T-helper 9 cell (primary cell): ENCODE results near the gene HUNK.
"Not testable (repeated sequence)": the region's sequence is repeated elsewhere in the genome, so short reads cannot be mapped to it uniquely, and the experiment has no call there.

Experiments
- DNase-seq: peaks from one replicate; pipeline ENCODE4 v3.0.0-alpha.2; 2020
- total RNA-seq, 2 donors: gene quantifications; one replicate each; lab custom pipeline; 2026; lab: John Stamatoyannopoulos, UW

Gene HUNK
- total RNA-seq: 0.21 to 0.48 reads per million in 2 donors

GRCh38 chr21:31872452-31873274 is at the start of gene HUNK:
HUNK (plus strand) TSS chr21:31873020; CDS start chr21:31873675, 655 bp downstream.
- DNase-seq: no peak

DNA sequence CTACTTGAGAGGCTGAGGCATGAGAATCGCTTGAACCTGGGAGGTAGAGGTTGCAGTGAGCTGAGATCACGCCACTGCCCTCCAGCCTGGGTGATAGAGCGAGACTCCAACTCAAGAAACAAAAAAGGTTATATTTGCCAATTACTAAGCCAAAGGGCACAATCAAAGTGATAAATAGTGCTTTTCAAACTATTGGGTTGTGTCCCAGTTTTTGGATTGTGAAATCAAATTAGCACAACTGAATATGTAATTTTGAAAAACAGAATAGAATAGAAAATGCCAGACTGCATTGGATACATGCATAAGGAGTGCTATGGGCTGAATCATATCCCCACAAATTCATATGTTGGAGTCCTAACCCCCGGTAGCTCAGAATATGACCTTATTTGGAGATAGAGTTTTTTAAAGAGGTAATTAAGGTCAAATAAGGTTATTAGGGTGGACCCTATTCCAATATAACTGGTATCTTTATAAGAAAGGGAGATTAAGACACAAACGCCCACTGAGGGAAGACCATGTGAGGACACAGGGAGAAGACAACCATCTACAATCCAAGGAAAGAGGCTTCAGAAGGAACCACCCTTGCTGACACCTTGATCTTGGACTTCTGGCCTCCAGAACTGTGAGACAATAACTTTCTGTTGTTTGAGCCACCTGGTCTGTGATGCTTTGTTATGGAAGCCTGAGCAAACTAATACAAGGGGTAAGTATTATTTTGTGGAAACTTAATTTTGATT is 42.9 kb upstream of the HUNK start:
- no peak for DNase-seq

GRCh38 chr21:31830701-31831100 is 42.1 kb upstream of the HUNK start:
- DNase-seq: no peak

DNA sequence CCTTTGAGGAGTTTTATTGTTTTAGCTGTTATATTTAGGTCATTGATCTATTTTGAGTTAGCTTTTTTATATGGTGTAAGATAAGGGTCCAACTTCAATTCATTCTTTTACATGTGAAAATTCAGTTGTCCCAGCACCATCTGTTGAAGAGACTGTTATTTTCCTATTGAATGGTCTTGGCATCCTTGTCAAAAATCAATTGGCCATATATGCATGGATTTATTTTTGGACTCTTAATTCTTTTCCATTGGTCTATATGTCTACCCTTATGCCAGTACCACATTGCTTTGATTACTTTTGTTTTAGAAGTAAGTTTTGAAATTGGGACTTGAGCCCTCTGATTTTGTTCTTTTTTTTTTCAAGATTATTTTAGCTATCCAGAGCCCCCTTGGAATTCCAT is 35.8 kb upstream of the HUNK start:
- DNase-seq: no peak

DNA sequence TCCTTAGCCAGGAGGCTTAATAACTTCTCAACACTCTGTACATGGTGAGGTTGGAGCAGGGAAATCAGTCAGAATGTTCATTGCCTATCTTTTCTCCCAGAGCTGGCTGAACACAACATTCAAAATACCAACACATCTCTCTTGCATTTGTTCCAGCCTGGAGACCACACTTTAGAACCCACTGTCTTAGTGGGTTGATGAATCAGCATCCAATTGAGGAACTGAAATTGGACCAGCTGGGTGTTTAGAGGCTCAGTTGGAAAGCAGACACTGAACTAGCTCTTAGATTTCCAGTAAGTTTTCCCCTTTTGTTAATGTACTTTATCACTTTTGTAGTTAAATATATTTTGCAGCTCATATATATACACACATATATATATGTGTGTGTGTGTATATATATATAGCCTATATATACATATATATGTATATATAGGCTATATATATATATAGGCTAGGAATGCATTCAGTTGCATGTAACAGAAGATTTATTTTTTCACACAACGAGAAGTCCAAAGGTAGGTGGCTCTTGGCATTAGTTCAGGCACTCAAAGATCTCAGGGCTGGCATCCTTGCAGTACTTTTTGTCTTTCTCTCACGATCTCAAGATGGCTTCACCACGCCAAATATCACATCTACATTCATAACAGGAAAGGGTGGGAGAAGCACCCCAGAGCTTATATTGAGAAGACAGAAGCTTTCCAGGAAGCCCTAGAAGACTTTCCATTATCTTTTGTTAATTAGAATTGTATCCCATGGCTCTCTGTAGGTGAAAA is 35.0 kb upstream of the HUNK start:
- DNase-seq: no peak

DNA sequence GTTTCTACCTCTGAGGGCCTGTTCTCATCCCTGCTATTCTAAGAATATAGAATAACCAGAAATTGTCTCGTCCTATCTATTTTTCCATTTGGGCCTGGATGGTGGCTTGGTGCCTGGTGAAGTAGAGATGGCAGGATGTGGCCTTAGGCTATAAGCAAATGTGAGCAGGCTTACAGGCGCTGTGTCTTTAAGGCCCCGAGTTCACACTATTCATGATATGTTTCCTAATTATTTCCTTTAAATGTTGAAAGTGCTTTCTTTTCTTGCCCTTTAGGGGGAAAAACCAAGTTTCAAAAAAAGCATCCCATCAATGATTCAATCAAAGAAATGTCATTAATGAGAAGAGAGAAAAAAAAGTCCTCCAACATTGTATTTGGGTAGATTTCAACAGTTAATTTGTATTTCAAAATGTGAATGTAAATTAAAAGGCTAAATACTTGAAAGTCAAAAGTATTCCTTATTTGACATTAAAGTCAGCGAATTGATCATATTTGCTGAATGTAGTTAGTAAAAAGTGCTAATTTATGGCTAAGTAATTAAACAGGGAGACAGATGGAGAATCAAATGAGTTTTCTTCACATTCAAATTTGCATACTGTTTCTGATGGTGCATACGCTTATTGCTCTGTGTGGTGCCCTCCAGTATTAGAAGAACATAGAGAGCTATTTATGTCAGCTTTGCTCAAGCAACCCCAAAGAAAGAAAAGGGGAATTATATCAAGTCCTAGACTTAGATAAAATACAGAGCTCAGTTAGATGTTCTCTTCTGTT is 34.0 kb upstream of the HUNK start:
- DNase-seq: no peak

DNA sequence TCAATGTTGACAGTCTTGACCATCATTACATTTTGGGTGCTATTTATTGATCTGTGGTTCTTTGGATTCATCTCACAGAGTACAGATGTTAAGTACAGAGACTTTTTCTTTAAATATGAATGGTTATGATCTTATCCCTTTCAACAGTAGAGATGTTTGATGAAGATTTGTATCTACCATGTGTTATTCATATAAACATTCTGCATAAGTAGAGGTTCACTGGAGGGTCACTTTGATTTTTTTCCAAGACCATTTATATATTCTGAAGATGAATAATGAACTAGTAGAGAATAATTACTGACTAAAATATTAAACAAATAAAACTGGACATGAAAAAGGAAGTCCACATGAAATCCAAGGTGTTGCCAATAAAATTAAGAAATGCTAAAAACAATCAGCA is 28.6 kb upstream of the HUNK start:
- no peak for DNase-seq

- DNase-seq: no peak
Observed at GRCh38 chr21:31845151-31845729, 27.6 kb upstream of the HUNK start.

GRCh38 chr21:31846690-31847089 is 26.1 kb upstream of the HUNK start:
- no peak for DNase-seq

DNA sequence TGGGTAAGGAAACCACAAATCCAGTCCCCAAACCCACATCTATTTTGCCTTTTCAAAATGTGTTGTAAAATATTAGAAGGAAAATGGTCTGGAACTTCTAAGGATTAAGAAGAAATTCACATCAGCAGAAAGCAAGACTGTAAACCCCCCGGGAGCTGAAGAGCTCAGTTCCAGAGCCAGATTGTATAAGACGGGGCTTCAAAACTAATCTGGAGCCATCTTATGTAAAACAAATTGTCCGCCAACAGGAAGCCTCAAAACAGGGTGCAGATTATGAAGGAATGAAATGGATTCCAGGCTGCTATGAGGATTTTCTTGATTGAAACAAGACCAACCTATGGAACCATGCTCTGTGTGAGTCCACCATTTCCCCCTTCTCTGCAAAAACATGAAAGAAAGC is 25.1 kb upstream of the HUNK start:
- DNase-seq: no peak

GRCh38 chr21:31848326-31848985 is 24.4 kb upstream of the HUNK start:
- DNase-seq: no peak

- DNase-seq: no peak
Observed at GRCh38 chr21:31850886-31851285, 21.9 kb upstream of the HUNK start.

DNA sequence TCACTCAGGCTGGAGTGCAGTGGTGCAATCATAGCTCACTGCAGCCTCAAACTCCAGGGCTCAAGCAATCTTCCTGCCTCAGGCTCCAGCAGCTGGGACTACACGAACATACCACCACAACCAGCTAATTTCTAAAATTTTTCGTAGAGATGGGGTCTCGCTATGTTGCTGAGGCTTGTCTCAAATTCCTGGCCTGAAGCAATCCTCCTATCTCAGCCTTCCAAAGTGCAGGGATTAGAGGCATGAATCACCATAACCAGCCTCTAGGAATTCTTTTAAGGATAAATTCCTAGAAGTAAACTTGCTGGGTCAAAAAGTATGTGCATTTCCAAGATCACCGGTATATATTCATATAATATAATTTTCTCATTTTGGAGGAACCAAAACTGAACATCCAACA is 17.6 kb upstream of the HUNK start:
- no peak for DNase-seq

- DNase-seq: no peak
Observed at GRCh38 chr21:31857096-31857495, 15.7 kb upstream of the HUNK start.

DNA sequence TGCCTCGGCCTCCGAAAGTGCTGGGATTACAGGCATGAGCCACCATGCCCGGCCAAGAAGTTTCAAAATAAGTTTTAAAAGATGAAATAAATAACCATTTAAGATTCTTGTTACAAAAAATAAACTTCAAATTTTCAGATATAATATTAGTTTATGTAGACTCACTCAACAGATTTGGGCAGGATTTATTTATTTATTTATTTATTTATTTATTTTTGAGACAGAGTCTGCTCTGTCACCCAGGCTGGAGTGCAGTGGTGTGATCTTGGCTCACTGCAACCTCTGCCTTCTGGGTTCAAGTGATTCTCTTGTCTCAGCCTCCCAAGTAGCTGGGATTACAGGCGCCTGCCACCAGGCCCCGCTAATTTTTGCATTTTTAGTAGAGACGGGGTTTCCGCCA is 15.2 kb upstream of the HUNK start:
- DNase-seq: not testable (repeated sequence)

DNA sequence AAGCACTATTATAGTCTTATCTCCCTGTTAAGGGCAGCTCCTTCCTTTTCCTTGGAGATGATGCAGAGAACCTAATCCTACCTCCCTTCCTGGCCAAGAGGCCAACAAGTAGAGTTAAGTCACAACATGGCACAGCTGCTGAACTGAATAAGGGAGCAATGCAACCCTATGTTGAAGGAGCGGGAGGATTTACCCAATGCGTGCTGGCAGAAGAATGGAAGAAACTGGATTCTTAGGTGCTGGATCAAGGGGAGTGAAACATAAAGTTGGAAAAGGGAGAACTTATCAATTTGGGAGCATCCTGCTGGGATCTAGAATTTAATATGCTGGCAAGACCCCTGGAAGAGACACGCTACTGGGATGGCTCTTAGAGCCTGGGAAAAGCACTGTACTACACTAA is 12.0 kb upstream of the HUNK start:
- no peak for DNase-seq

GRCh38 chr21:31862078-31862477 is 10.7 kb upstream of the HUNK start:
- no peak for DNase-seq

GRCh38 chr21:31865429-31865970 is 7.3 kb upstream of the HUNK start:
- no peak for DNase-seq

- DNase-seq: peak; percentile 61
Observed at GRCh38 chr21:31866077-31866511, 6.7 kb upstream of the HUNK start.

- no peak for DNase-seq
Observed at GRCh38 chr21:31869750-31870149, 3.1 kb upstream of the HUNK start.

GRCh38 chr21:31870472-31871193 is 2.2 kb upstream of the HUNK start:
- no peak for DNase-seq
